HG02840 (cell line): Measurements from ENCODE around the gene SRC.
"Not testable (repeated sequence)": the region's sequence is repeated elsewhere in the genome, so short reads cannot be mapped to it uniquely, and the experiment has no call there.

ENCODE experiments used
- ATAC-seq: cut with Tn5 transposase; IDR thresholded peaks from one replicate; pipeline ENCODE4 v1.9.1; 2021; ENCODE audit warnings: mild to moderate bottlenecking, moderate library complexity, moderate number of reproducible peaks; ENCODE audit not compliant: unreplicated experiment, low FRiP score

Gene SRC

DNA sequence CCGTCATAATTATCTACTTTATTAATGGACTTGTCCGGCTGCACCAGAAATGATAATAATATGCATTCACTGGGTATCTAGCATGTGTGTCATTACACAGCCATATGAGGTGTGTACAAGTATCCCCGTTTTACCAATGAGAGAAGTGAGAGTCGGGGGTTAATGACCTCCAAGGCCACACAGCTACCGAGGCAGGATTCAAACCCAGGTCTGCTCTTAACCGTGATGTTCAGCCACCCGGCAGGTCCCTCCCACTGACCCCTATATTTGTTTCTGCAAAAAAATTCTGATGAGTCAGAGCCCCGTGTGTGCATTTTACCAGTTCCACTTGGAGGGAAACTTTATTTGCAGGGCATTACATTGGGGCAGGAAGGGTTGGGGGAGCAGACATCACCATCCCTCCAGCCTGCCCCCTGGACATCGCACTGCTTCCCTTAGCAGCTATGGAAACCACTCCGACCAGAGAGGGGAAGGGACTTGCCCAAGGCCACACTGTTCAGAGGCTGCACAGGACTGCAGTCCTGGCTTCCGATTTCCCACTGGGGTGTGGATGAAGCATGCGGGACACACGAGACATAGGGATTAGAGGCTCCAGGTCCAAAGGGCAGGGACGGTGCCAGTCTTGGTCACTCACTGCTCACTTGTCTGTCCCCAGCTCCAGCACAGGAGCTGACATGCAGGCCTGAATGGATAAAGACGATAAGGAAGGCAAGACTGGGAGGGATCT is 10.1 kb upstream of the SRC start:
- ATAC-seq = peak; percentile 18

DNA sequence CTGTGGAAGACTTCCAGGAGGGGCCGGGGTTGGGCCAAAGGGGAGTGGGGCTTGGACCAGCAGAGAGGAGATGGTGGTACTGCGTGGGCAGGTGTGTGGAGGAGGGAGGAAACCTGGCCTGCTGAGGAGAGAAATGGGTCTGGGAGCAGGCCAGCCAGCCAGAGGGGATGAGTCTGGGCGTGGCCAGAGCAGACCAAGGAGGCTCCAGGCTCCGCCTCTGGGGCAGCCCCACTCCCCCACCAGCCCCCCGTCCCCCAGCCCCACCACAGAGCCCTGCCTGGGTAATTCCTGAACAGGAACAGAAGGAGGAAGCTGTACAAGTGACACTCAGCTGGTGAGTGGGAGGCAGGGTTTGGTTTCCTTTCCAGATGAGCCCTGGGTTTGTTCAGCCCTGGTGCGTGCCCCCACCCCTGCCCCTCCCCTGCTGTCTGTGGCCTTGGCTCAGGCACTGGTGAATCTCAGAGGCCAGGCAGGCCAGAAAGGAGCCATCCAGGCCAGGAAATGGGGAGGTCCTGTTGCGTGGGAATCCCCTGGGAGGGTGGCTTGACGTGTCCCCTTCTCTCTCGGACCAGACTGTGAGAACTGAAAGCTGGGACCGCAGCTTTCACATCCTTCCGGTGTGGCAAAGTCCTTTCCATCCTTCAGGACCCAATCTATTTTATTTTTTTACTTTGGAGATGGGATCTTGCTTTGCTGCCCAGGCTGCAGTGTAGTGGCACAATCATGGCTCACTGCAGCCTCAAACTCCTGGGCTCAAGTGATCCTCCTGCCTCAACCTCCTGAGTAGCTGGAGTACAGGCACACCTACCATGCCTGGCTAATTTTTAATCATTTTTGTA is 9.4 kb upstream of the SRC start:
- ATAC-seq = peak; percentile 44

DNA sequence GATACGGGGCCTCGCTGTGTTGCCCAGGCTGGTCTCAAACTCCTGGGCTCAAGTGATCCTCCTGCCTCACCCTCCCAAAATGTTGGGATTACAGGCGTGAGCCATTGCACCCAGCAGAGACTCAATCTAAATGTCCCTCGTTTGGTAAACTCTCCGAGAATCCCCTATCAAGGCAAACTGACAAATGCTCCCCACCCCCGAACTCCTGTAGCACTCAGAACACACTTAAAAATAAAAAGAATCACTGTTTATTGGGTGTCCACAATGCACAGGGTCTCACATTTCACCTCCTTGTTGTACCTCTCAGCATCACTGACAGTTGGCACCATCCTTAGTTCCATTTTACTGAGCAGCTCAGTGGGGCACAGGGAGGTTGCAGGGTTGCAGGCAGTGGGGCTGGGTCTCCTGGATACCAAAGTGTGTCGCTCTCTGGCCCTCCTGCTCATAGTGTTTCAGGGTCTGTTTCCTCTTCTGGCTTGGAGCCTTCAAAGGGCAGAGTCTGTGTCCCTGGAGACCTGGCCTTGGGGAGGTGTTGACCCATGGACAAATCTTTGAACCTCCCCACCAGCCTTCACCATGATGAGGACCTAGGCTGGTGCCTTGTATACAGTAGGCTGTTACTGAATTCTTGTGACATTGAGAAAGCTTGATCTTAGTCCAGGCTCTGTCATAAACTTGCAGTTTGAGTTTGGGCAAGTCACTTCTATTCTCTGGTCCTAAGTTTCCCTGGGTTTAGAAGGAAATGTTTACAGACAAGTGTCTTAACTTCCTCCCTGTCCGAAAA is 8.5 kb upstream of the SRC start:
- ATAC-seq = no peak

DNA sequence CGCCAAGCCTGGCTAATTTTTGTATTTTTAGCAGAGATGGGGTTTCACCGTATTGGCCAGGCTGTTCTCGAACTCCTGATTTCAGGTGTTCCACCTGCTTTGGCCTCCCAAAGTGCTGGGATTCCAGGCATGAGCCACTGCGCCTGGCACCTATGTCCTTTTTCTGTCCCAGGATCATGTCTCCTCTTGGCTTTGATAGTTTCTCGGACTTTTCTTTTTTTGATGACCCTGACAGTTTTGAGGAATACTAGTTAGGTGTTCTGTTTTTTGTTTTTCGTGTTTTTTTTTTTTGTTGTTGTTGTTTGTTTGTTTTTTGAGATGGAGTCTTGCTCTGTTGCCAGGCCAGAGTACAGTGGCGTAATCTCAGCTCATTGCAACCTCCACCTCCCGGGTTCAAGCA is 7.6 kb upstream of the SRC start:
- not testable (repeated sequence) for ATAC-seq

DNA sequence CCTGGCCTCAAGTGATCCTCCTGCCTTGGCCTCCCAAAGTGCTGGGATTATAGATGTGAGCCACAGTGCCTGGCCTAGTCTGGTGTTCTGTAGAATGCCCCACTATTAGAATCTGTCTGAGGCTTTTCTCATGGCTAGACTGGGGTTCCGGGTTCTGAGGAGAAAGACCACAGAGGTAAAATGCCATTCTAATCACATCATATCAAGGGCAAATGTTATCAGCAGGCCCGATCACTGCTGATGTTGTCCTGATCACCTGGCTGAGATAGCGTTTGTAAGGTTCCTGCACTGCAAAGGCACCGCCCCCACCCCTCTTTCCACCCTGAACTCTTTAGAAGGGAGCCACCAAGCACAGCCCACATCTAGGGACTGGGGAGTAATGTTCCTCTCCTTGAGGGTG is 6.7 kb upstream of the SRC start:
- no peak for ATAC-seq

DNA sequence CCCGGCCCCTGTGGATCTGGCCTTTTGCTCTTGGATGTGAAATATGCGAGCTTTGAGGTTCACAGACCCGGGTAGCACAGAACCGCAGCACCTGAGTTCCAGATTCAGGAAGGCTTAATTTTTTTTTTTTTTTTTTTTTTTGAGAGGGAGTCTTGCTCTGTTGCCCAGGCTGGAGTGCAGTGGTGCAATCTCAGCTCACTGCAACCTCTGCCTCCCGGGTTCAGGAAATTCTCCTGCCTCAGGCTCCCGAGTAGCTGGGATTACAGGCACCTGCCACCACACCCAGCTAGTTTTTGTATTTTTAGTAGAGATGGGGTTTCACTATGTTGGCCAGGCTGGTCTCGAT is 6.2 kb upstream of the SRC start:
- not testable (repeated sequence) for ATAC-seq

DNA sequence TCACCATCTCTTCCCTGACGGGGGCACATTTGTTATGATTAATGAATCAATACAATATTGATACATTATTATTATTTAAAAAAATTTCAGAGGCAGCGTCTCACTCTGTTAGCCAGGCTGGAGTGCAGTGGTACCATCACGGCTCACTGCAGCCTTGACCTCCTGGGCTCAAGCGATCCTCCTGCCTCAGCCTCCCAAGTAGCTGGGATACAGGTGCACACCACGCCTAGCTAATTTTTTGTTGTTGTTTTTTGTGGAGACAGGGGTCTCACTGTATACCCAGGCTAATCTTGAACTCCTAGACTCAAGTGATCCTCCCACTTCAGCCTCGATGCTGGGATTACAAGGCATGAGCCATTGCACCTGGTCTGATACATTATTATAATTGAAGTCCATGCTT is 4.9 kb upstream of the SRC start:
- no peak for ATAC-seq

DNA sequence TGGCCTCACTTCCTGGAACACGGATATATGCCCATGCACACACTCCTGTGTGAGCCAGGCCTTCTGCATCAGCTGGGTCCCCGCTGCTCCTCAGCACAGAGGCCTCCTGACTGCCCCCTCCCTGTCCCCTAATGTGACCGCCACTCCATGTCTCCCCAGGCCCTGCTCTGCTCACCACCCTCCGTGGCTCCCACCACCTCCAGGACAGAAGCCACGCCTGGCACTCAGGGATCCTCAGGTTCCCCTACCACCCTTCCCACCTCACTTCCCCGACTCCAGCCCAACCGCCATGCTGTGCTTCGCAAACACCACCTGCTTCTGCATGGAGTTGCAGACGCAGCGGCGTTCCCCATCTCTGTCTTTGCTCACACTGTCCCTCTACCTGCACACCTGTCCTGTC is 4.3 kb upstream of the SRC start:
- no peak for ATAC-seq

DNA sequence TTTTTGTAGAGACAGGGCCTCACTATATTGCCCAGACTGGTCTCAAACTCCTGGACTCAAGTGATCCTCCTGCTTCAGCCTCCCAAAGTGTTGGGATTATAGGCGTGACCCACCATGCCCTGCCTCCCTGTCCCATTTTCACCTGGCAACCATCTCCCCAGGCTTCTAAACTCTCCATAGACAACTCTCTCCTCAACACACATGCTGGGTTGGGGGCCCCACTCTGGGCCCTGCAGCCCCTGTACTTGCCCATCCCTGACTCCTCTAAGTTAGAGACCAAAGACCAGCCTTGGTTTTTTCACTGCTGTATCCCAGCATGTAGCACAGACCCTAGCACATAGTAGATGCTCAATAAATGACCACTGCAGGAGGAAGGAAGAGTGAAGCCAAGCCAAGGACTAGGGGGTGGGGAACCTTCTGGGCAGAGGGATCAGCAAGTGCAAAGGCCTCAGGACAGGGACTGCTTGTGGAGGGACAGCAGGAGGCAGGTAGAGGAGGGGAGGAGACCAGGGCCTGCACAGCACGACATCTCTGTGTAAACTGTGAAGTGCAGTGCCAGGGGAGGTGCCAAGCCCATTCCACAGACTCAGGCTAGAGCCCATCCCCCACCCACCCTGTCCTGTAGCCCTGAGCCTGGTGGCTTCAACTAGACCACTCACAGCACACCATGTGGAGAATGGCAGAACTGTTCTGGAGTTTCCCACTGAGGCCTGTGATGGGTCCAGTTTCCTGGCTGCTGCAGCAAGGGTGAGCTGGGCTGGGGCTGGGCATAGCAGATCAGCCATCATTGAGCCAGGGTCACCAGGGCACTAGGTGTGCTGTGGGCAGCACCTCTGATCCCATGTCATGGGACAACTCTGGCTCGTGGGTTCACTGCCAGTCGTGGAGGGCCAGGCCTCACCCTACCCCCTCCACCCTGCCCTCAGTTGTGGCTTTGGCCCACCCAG is 3.4 kb upstream of the SRC start:
- no peak for ATAC-seq

DNA sequence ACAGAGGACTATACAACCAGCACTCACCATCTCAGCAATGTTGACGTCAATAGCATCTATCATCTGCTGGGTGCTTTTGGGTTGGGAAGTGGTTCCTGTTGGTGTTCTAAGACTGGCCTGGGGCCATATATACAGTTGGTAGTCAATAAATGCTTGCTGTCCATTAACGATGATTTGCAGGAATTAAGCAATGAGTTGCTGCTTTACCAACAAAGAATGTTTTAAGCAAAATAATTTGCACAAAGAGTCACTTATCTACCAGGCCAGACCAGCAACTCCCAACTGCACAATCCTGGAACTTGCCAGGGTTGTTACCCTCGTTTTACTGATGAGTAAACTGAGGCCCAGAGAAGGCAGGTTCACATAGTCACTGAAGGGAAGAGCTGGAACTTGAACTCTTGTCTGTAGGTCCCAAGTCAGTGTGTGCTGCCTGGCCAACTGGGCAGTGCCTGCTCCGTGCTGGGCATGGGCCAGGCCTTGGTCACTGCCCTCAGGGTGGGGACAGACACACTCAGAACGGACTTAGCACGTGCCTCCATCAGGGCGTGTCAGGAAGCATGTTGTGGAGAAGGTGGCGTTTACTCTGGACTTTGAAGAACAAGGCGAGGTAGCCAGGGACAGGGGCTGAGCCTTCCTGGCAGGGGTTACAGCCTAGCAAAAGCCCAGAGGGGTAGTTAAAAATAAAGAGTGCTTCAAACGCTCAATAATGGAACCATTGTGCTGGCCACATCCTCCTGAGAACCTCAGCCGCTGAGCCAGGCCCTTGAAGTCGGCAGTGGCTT is 2.5 kb upstream of the SRC start:
- no peak for ATAC-seq

DNA sequence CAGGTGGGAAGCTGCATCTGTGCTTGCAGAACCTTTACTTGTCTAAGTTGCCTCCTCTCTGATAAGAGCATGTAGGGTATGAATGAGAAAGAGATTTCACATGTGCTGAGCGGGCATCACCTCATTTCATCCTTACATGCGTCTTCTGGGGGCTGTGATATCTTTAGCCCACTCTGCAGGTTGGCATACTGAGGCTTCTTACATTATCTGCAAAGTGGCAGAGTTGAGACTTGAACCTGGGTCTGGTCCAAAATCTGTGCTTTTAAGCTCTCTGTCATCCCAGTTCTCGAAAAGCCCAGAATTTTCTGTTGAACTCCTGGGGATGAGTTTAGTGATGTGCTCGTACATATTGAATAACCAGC is 2.0 kb upstream of the SRC start:
- no peak for ATAC-seq

DNA sequence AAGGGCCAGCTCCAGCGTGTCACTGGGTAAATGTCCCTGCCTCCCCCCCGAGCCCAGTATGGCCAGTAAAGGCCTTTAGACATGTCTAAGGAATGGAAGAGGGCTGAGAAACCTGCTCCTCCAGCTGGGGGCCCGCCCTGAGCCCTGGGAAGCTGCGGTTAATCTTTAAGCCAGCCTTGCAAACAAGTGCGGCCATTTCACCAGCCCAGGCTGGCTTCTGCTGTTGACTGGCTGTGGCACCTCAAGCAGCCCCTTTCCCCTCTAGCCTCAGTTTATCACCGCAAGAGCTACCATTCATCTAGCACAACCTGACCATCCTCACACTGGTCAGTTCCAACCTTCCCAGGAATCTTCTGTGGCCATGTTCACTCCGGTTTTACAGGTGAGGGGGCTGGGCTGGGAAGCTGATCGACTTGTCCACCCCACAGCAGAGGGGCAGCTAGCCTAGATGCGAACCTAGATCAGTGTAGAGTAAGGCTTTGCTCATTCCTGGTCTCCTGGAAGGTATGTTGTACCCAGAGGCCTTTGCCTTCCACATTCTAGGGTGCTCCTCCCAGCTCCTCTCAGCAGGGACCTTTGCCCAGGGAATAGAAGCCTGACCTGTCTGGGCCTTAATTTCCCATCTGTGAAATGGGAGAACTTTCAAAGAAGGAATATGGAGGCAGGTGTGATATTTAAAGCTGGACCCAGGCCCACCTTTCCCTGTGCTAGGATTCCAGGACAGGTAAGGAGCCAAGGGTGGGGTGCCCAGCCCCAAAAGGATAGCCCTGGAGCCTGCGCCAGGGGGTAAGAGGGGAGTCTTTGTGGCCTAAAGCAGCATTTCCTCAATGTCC is 1.2 kb upstream of the SRC start:
- ATAC-seq = no peak

DNA sequence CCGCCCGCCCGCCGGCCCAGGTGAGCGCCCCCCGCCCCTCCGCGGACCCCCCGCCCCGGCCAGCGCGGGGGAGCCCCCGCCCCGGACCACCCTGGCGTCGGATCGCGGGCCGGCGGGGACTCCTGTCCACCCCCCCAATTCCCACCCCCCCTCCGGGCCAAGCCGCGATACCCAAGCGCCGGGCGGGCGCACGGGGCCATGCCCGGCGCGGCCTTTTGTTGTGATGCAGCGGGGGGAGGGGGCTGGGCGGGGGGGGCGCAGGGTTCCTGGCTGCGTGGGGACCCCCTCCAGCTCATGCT is 245 bp downstream of the SRC start:
- no peak for ATAC-seq

DNA sequence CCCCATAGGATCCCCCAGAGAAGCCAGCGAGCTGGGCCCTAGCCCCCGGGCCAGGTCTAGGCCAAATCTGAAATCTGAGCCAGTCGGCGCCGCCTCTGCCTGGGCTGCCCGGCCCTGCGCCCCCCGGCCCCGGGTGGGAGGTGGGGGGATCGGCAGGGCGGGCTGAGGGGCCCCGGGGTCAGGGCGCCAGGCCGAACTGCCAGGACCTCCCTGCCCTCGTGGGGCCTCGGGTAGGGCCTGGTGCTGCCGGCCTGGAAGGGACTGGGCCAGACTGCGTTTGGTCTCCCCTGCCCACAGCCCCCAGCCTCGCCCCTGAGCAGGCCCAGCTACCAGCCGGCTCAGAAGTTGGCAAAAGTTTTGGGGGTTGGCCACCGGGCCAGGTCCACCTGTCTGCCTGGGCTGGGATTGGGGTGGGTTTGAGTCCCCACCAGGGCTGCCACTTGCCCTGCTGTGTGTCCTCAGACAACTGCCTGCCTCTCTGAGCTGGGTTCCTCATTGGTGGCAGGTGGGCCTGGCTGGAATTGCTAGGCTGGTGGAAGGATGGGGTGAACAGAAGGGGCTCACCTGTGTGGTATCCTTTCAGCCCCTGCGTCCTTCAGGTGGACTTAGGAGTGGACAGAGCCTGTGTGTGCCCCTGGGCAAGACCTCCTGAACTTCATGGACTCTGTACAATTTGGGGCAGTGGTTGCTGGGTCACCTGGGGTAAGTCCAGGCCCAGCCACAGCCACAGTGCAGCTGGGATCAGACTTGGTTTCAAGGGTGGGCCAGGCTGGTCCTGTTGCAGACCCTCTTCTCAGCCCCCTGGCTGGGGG is 801 bp downstream of the SRC start:
- no peak for ATAC-seq

DNA sequence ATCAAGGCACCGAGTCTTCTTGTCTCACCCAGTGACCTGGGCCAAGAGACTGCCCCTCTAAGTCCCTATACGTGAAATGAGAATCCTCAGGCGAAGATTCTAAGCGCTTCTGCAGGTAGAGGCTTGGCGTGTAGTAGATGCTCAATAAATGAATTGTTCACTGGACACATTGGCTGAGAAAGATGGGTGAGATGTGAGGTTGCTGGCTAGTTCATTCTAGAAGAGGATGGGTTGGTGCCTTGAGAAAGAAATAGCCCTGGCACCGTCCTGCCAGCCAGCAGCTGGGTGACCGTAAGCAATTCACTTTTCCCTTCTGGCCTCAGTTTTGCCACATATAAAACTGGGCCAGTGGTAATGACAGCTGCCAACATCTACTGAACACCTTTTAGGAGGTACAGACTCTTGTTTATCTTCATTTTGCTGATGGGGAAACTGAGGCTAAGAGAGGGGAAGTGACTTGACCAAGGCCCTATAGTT is 1.4 kb downstream of the SRC start:
- no peak for ATAC-seq

DNA sequence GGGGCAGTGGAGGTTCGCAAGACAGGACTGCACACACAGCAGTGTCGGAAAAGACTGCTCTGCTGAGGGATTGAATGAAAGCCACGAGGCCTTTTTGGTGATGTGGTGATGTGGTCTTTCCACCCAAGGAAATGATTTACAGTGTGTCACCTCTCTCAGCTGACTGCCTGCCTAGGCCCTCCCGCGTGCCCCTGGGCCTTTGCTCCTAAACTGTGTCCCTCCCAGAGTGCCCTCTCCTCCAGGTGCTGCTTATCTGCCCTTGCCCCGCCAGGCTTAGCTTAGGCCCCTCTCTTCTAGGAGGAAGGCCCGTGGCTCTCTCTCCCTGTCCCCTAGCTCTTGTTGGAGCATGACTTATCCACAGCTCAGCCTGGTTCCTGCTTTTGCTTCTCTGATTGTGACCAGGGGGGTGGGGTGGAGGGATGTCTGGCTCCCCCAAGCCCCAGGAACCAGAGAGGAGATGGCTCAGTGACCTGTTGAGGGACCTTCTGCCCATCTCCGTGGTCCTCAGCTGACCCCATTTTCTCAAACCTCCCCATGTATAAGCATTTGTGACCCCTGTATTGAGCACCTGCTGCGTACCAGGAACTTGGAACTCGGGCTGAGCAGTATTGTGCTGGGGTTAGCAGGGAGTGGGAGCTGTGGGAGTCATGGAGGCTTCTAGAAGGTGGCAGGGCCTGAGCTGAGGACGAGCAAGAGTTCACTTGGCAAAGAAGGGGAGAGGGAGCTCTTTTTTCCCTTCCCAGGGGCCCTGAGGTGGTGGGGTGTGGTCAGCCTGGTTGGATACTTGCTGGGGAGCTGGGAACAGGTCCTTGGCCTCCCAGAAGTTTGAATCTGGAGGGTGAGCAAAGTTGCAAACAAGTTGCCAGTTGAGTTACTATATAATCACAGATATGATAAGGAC is 2.2 kb downstream of the SRC start:
- ATAC-seq = no peak
